ENCODE measurements around the gene UBTD2. TPM values are rescaled to one million over a fixed set of nuclear protein-coding genes. Genes with fewer than 3 reads are reported as not detected.

The UBTD2 gene
- total RNA-seq, 4 donors from 2014 or later: 21.6 to 38.2 (median 25.2) TPM

- TF ChIP-seq POLR2A (IDR thresholded peaks at IDR 0.05): no peak
- TF ChIP-seq, protein P1, sequence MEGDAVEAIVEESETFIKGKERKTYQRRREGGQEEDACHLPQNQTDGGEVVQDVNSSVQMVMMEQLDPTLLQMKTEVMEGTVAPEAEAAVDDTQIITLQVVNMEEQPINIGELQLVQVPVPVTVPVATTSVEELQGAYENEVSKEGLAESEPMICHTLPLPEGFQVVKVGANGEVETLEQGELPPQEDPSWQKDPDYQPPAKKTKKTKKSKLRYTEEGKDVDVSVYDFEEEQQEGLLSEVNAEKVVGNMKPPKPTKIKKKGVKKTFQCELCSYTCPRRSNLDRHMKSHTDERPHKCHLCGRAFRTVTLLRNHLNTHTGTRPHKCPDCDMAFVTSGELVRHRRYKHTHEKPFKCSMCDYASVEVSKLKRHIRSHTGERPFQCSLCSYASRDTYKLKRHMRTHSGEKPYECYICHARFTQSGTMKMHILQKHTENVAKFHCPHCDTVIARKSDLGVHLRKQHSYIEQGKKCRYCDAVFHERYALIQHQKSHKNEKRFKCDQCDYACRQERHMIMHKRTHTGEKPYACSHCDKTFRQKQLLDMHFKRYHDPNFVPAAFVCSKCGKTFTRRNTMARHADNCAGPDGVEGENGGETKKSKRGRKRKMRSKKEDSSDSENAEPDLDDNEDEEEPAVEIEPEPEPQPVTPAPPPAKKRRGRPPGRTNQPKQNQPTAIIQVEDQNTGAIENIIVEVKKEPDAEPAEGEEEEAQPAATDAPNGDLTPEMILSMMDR (IDR thresholded peaks at IDR 0.05): no peak
- Histone ChIP-seq H3K27me3 (no peaks in the 10 kb centered on the region), H3K4me1 (peaks cover 0 to 21% (median 0%) of the 10 kb centered on the region in 4 donors), H3K36me3 (no peaks in the 10 kb centered on the region), H3K4me3 (no peak overlapping the region), H3K27ac (no peak overlapping the region), H3K9me3 (no peaks in the 10 kb centered on the region)
- DNase-seq: no peak
Measured at GRCh38 chr5:172285226-172286143, 1.9 kb upstream of the UBTD2 start.

DNA sequence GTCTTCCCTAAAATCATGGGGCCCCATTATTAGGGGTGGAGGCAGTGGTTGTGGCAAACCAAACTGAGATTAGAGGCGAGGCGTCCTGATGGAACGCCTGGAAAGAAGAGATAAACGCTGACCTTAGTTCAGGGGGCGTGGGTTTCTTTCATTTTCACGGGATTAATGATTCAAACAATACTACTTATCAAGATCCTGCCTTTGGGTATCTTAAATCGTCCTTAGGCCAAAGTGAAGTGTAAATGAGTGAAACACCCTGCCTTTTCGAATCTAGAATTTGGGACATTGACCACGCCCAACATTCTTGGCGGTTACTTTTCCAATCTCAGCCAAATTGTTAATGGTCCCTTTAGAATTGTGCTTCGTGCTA lies 1.0 kb upstream of the UBTD2 start:
- H3K9me3 ChIP-seq: no peaks in the 10 kb centered on the region
- TF ChIP-seq, protein P1 (IDR thresholded peaks at IDR 0.05): no peak
- peak in 1 of 3 donors; percentile 51 for DNase-seq

GRCh38 chr5:172283862-172284610 lies 472 bp upstream of the UBTD2 start:
- Histone ChIP-seq H3K9me3 (no peaks in the 10 kb centered on the region), H3K27ac (peak overlapping the region; percentile 80 to 99 (median 88)), H3K27me3 (no peaks in the 10 kb centered on the region), H3K36me3 (no peaks in the 10 kb centered on the region), H3K4me3 (peak overlapping the region; percentile 87 to 99 (median 94)), H3K4me1 (peaks cover 0 to 21% (median 0%) of the 10 kb centered on the region in 4 donors)
- peak; percentile 79 to 91 (median 89) for DNase-seq
- TF ChIP-seq, protein P1 (IDR thresholded peaks at IDR 0.05): no peak
- TF ChIP-seq POLR2A (IDR thresholded peaks at IDR 0.05): peak in 1 of 2 donors; percentile 91

More for the DNA sequence above, 1.0 kb upstream of the UBTD2 start:
- Histone ChIP-seq H3K27me3 (no peaks in the 10 kb centered on the region), H3K4me1 (peaks cover 0 to 21% (median 0%) of the 10 kb centered on the region in 4 donors), H3K36me3 (no peaks in the 10 kb centered on the region), H3K4me3 (peak overlapping the region; percentile 87 to 99 (median 94)), H3K27ac (peak overlapping the region; percentile 80 to 99 (median 88))

- H3K27ac ChIP-seq: peak overlapping the region; percentile 80 to 99 (median 88)
- no peak for TF ChIP-seq POLR2A (IDR thresholded peaks at IDR 0.05)
- TF ChIP-seq, protein P1 (IDR thresholded peaks at IDR 0.05): no peak
- no peaks in the 10 kb centered on the region for H3K36me3 ChIP-seq
- peak overlapping the region; percentile 87 to 99 (median 94) for H3K4me3 ChIP-seq
- H3K4me1 ChIP-seq: peaks cover 0 to 21% (median 0%) of the 10 kb centered on the region in 4 donors
- no peaks in the 10 kb centered on the region for H3K9me3 ChIP-seq
- no peak for DNase-seq
- H3K27me3 ChIP-seq: no peaks in the 10 kb centered on the region
Measured at GRCh38 chr5:172282272-172283019, 1.1 kb downstream of the UBTD2 start.

DNA sequence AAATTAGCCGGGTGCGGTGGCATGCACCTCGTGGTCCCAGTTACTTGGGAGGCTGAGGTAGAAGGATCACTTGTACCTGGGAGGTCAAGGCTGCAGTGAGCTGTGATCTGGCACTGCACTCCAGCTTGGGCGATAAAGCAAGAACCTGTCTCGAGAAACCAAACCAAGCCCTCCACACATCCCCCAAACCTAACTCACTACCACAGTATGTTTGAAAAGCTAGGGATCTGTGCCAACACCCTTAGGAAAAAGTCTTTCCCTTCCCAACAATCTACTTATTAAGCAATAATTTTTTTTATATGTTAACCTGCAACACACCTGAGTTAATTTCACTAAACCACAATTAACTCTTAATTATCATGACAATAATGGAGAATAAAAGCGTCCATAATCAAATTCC lies 2.2 kb downstream of the UBTD2 start:
- no peak for DNase-seq
- no peaks in the 10 kb centered on the region for H3K36me3 ChIP-seq
- no peak overlapping the region for H3K27ac ChIP-seq
- H3K4me3 ChIP-seq: peak overlapping the region in 1 of 4 donors; percentile 95
- peaks cover 0 to 21% (median 0%) of the 10 kb centered on the region in 4 donors for H3K4me1 ChIP-seq
- H3K9me3 ChIP-seq: no peaks in the 10 kb centered on the region
- no peaks in the 10 kb centered on the region for H3K27me3 ChIP-seq
- no peak for TF ChIP-seq POLR2A (IDR thresholded peaks at IDR 0.05)
- TF ChIP-seq, protein P1 (IDR thresholded peaks at IDR 0.05): no peak
